ENCODE measurements around the gene POLR2M.

GRCh38 chr15:57668016-57668415 is 38.5 kb upstream of the POLR2M start:
- TF ChIP-seq POLR2AphosphoS5 (IDR thresholded peaks at IDR 0.05; ENCODE audit: low read depth, low read length) (no peak), TCF7L2 (IDR thresholded peaks at IDR 0.05; ENCODE audit: borderline replicate concordance, extremely low read depth, insufficient read depth, insufficient read length) (no peak), YY1 (IDR thresholded peaks at IDR 0.05; ENCODE audit: extremely low read depth, insufficient replicate concordance, low read depth, low read length) (no peak), REST (IDR thresholded peaks at IDR 0.05; ENCODE audit: low read depth) (no peak), CTCF (IDR thresholded peaks at IDR 0.05 in 2 of 3, conservative IDR thresholded peaks at IDR 0.05 in 1 of 3; ENCODE audit: borderline replicate concordance in 1 of 3, insufficient read depth in 1 of 3, low read depth in 2 of 3, low read length in 2 of 3) (no peak), POLR2A (IDR thresholded peaks at IDR 0.05; ENCODE audit: borderline replicate concordance, extremely low read depth, insufficient read depth, insufficient read length) (no peak), CEBPB (IDR thresholded peaks at IDR 0.05; ENCODE audit: low read depth) (no peak), EZH2 (IDR thresholded peaks at IDR 0.05) (no peak), SP1 (IDR thresholded peaks at IDR 0.05; ENCODE audit: low read depth) (no peak)
- TF ChIP-seq, protein P1, sequence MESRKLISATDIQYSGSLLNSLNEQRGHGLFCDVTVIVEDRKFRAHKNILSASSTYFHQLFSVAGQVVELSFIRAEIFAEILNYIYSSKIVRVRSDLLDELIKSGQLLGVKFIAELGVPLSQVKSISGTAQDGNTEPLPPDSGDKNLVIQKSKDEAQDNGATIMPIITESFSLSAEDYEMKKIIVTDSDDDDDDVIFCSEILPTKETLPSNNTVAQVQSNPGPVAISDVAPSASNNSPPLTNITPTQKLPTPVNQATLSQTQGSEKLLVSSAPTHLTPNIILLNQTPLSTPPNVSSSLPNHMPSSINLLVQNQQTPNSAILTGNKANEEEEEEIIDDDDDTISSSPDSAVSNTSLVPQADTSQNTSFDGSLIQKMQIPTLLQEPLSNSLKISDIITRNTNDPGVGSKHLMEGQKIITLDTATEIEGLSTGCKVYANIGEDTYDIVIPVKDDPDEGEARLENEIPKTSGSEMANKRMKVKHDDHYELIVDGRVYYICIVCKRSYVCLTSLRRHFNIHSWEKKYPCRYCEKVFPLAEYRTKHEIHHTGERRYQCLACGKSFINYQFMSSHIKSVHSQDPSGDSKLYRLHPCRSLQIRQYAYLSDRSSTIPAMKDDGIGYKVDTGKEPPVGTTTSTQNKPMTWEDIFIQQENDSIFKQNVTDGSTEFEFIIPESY (IDR thresholded peaks at IDR 0.05; ENCODE audit: extremely low read depth, insufficient replicate concordance, low read length) = no peak

All from HCT116 (cell line).